HK-2 (cell line): ENCODE measurements around the gene LASP1NB.
"Not testable (repeated sequence)": the region's sequence is repeated elsewhere in the genome, so short reads cannot be mapped to it uniquely, and the experiment has no call there.

Source experiments
- DNase-seq: peaks from one replicate; pipeline ENCODE4 v3.0.0-alpha.2; 2018; ENCODE audit not compliant: unreplicated experiment

The LASP1NB gene

DNA sequence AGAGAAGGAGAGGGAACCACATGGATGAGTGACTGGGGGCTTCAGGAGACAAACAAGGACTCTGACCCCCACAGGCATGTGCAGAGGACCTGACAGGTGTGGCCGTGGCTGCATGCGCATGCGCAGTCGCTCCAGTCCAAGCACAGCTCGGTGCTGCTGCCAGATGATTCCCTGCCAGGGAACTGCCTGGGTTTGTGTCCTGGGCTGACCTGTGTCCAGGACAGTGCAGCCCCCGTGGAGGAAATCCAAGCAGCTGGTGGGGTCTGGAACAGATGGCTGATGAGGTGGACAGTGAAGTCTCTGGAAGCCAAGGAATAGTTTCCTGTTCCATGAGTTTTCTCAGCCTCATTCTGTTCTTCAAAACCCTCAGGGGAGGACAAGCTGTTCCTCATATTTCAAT, 28.2 kb upstream of the LASP1NB start:
- no peak for DNase-seq

DNA sequence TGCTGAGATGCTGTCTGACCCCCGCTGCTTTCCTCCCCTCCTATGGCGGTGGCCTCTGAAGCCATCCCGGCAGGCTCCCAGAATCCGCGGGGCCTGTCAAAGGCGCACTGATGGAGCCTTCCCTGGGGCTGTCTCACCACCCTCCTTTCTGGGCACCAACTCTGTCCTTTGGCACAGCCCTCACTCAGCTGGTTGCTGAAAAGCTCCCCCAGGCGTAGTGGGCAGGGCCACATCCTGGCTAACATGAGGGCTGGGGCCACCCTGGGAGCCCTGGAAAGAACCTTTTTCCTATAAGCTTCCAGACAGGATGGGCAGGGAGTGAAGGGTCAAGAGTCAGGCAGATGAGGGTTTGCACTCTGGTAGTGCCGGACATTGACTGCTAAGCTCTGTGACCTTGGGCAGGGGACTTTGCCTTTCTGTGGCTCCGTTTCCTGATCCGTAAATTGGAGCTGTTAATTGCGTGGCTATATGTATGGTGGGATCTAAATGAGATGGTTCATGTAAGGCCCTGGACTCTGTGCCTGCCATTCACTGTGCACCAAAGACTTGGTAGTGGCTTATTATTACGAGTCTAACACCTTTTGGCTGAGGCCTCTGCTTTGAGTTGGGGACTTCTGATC, 27.6 kb upstream of the LASP1NB start:
- DNase-seq, result no peak

DNA sequence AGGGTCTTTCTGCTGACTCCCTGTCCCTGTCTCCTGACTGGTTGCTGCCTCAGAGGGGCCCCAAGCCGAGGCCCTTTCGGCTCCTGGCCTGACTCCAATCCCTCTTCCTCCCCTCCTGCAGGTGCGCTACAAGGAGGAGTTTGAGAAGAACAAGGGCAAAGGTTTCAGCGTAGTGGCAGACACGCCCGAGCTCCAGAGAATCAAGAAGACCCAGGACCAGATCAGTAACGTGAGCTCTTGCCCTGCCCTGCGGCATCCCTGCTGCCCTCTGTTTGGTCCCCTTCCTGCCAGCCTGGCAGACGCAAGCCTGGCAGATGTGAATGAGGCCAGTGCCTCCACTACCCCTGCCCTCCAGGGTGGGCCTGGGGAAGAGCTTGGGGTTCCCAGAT, 27.1 kb upstream of the LASP1NB start:
- no peak for DNase-seq

DNA sequence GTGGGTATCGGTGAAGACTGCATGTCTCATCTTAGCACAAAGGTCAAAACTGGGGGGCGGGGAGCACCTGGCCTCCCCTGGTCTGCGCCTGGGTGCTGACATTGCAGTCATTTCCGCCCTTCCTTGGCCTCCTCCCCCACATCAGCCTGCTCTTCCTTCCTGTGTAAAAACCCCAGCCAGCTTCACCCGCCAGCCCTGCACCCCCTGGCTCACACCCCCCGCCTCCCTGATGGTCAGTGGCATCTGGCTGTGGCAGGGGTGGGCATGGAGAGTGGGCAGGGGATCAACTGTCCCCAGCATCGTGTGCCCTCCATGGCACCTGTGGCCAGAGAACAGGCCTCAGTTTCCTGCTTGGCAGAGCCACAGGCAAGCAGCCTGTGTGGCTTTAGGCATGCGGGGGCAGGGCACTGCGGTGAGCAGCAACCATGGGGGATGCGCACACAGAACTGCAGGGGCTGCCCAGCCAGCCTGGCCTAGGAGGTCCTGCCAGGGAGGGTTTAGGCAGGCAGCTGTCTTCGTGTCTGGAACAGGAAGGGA, 26.5 kb upstream of the LASP1NB start:
- DNase-seq, result peak; percentile 59

DNA sequence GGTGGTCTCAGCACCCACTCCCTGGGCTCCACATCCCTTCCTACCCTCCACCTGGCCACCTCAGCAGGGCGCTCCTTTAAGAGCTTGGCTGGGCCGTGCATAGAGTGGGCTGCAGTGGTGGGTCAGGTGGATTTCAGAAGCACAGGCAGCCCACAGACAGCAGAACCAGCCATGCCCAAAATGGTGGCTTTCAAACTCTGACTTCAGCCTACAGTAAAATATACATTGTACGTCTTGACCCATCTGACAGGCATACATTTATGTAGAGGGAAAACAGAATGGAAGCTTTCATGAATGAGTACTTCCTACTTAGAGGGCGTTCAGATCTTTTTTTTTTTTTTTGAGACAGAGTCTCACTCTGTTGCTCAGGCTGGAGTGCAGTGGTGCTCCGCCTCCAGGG, 26.0 kb upstream of the LASP1NB start:
- DNase-seq, result no peak

DNA sequence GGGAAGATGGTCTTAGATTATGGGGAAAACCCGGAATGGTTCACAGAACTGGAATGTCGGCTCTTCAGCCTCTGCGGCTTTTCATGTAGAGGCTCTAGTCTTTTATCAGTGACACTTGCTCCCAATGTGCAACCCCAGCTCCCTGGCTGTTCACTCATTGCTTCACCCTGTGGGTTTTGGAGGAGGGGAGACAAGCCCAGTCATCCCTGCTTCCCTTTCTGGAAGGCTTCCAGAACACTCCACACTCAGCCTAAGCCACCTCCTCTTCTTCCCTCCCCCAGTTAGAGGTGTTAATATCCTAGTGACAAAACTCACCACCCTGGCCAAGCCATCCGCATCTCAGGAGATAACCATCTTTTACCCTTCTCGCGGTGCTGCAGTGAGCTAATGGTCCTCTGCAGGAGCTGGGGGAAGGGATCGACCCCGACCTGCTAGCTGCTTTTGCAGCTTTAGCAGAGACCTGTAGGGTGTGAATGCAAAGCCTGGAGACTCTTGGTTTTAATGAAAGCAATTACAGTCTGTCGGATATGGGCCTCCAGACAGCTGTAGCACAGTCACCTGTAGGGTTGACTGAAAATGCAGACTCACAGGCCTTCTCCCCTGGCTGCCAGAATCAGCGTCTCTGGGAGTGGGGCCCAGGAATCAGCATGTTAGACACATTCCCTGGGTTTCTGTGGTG, 24.3 kb upstream of the LASP1NB start:
- peak; percentile 91 for DNase-seq

DNA sequence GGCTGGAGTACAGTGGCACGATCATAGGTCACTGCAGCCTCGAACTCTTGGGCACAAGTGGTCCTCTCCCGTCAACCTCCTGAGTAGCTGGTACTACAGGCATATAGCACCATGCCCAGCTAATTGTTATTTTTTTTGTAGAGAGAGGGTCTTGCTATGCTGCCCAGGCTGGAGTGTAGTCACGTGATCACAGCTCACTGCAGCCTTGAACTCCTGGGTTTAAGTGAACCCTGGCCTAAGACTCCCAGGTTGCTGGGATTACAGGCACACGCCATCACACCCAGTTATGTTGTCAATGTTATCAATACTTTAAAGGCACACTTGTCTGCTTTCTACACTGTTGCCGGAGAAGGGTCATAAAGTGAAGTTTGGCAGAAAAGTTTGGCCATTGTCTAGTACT, 22.0 kb upstream of the LASP1NB start:
- no peak for DNase-seq

DNA sequence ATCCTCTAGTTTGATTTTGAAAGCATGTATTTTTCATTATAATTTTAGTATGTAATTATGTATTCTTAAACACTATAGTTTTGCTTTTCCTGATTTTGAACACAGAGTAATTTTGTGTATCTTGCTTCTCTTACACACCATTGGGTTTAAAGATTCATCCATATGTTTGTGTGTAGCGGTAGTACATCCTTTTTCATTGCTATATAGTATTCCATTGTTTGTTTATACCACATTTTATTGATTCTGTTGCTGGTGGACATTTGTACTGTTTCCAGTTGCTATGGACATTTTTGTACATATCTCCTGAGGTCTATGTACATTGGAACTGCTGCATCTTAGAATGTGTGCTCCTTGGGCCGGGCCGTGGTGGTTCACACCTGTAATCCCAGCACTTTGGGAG, 20.5 kb upstream of the LASP1NB start:
- DNase-seq, result no peak

DNA sequence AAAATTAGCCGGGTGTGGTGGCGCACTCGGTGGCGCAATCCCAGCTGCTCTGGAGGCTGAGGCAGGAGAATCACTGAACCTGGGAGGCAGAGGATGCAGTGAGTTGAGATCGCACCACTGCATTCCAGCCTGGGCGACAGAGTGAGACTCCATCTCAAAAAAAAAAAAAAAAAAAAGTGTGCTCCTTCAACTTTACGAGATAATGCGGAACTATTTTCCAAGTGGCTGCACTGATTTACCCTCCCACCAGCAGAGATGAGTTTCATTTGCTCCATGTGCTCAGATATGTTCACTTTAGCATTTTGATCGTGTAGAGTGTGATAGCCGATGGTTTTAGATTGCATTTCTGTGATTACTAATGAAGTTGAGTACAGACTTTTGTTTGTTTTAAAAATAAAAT, 20.0 kb upstream of the LASP1NB start:
- DNase-seq, result no peak

DNA sequence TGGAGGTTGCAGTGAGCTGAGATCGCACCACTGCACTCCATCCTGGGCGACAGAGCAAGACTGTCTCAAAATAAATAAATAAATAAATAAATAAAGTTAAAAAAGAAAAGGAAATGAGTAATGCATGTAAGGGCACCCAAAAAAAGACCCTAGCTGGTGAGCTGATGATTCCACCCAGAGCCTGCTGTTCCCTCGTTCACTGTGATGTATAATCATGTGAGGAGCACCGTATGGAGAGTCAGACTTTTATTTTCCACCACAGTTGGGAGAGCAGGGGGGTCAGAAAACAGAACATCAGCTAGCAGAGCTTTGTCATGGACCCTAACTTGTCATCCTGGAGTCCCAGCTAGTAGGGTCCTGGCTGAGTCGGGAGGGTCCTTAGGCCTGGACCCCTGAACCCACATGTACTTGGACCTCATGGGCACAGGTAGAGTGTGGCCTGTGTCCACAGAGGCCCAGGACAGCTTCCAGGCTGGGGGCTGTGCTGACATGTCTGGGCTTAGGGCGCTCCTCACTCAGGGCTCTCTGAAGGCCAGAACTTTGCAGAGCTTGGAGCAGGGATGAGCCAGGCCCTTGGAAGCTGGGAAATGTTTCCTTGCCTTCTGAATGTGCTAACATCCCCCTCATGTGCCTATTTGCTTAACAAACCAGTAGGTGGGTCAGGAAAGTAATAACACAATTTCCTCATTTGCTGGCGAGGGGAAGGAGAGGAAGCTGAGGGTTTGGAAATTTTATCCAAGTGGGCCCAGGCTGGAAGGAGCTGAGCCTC, 18.8 kb upstream of the LASP1NB start:
- no peak for DNase-seq

DNA sequence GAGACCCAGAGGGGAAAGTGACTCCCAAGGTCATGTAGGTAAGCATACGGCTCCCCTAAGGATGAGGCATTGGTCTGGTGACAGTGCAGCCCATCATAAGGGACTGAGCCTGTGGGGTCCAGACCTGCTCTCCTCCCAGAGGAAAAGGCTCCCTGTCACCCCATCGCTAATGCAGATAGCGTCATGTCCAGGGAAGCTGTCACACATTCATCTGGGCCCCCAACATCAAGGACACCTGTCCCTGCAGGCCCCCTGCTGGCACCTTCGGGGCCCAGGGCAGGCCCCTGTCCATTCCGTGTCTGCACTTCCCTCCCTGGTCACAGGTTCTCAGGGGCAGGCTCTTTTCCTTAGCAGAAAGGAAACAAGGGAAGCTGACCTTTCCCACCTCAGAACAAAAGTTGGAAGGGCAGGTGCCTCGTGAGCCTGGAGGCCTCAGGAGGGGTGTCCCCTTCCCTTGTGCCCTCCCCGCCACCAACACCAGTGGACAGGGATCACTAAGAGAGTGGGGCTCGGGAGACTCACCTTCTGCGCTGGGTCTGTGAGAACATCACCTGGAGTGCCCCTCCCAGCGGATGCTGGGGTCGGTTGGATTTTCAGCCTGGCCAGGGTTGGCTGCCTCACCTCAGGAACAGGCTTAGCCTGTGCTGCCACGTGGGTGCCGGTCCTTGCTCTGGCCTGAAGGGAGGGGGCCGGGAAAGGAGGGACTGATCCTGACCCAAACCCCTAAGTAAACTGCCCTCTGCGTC, 17.3 kb upstream of the LASP1NB start:
- DNase-seq, result no peak

DNA sequence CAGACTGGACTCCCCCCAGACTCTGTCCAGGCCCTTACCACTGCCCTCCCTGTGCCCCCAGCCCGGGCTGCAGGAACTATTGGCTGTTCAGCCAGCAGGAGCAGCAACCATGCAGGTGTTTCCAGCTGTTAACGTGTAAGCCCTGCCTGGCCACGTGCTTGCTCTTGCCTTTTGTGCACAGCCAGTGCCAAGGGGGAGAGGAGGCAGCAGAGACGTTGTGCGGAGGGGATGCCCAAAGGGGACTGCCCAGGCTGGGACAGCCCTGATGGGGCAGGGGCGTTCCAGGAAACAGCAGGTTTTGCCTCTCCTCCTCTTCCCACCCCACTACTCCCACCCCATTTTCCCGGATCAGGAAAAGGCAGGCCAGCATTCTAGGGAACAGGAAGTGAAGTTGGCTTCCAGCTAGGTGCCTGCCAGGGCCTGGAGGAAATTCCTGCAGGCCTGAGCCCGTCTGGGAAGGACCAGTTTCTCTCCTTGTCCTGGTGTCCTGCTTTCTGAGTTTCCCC, 16.7 kb upstream of the LASP1NB start:
- no peak for DNase-seq

DNA sequence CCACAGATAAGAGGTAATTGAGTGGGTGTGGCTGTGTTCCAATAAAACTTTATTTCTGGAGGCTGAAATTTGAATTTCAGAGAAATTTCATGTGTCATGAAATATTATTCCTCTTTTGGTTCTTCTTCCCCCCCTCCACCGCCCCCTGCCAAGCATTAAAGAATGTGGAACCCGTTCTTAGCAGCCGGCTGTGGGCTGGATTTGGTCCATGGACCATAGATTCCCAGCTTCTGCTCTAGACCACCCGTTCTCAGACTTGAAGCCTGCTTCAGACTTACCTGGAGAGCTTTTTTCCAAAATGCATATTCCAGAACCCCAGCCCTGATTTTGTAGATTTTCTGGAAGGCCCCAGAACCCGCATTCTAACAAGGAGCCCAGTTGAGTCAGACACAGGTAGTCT, 15.1 kb upstream of the LASP1NB start:
- no peak for DNase-seq

DNA sequence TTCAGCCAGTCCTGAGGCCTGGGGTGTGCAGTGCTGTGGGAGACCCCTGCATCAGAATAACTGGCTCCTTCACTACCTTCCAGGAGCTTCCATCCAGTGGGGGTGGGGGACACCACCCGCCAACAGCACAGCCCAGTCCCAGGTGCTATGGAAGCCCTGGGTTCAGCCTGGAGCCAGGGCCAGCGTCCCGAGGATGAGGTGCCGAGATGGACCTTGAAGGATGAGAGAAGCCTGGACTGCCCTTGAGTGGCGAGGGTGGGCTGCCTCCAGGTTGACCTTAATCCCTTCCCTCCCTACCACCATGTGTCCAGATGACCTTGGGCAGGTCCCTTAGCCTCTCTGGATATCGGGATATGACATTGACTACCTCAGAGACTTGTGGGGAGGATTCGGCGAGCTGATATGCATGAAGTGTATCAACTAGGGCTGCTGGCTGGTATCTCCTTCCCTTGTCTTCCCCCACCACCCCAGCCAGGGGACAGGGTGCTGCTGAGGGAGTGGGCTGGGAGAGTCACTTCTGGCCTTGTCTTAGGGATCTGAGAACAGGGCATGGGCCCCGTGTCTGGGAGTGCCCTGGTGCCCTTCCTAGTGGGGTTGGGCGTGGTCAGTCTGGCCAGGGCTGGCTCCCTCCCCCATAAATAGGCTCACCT, 14.2 kb upstream of the LASP1NB start:
- no peak for DNase-seq

DNA sequence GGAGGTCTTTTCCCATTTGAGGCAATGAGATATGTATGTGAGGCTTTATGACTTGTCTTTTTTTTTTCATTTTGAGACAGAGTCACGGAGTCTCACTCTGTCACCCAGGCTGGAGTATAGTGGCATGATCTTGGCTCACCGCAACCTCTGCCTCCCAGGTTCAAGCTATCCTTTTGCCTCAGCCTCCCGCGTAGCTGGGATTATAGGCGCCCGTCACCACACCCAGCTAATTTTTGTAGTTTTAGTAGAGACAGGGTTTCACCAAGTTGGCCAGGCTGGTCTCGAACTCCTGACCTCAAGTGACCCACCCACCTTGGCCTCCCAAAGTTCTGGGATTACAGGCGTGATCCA, 13.7 kb upstream of the LASP1NB start:
- DNase-seq, result not testable (repeated sequence)

DNA sequence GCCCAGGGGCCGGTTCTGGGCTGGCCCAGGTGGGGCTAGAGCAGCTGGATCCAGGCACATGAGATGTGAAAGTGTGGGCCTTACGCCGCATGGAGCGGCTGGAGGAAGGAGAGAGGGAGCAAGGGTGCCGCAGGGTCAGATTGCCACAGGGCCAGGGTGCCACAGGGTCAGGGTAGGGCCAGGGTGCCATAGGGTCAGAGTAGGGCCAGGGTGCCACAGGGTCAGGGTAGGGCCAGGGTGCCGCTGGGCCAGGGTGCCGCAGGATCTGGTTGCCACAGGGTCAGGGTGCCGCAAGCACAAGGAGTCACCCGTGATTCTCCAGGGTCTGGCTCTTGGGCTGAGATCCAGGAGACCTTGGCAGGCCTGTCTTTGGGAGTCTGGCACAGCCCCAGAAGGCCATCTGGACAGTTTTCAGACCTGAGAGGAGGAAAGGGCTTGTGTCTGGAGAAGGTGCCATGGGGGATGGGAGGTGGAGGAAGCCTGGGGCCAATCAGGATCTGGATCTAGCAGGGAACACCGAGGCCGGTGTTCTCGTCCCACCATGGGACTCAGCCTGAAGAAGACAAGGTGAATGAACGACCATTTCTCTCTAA, 13.1 kb upstream of the LASP1NB start:
- DNase-seq, result no peak

DNA sequence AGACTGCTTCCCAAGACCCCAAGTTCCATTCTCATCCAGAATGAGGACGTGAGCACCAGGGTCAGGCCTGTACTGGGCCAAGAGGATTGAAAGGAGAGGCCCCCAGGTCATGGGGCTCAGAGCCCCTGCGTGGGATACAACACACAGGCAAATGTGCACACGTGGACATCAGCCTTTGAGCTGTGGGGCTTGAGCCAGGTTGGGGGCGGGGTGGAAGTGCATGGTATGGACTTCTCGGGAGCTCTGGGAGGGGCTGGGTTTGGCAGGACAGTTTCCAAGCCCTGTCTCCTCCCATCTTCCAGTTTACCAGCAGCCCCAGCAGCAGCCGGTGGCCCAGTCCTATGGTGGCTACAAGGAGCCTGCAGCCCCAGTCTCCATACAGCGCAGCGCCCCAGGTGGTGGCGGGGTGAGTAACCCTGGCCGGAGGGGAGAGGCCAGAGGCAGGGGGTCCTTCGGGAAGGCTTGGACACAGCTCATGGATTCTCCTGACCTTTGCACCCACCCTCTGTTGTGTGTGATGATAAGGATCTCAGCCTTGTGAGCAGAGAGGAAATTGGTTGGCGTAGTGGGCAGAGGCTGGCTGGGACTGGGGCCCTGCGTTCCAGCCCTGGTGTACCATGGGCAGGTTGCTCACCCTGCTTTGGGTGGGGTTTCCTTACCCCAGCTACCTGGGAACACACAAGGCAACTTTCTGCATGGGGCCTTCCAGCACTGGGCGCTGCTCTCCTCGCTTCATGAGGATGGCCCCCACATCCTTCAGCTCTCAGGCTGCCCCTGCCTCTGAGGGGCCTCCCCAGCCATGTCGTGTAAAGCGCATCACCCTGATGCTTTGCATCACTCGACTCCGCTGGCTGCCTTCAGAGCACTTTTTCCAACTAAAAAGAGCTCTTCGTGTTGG, 10.4 kb upstream of the LASP1NB start:
- no peak for DNase-seq

DNA sequence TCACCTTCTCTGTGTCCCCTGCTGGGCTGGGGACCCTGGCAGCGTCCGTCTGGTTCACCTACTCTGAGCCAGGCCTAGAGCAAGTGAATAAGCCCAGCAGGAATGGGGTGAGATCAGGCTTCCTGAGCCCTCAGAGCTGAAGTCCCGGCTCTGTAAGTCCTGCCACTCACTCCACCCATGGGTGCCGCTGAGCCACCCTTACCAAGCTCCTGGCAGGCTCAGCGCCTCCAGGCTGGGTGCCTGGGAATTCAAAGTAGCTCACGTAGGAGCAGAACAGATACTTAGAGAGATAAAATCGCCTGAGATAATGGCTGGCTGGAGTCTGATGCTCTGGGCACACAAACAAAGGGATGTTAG, 9.8 kb upstream of the LASP1NB start:
- DNase-seq, result no peak

DNA sequence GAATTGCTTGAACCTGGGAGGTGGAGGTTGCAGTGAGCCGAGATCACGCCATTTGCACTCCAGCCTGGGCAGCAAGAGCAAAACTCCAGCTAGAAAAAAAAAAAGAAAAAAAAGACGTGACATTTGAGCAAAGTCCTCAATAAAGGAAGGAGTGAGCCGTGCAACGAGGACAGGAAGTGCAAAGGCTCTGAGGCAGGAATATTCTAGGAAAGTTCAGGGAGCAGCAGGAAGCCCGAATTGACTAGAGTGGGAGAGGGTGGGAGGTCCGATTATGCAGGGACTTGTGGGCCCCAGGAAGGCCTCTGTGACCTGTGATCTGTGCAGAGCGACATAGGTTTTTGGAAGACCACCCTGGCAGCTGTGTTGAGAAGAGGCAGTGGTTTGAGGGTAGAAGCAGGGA, 8.6 kb upstream of the LASP1NB start:
- no peak for DNase-seq

DNA sequence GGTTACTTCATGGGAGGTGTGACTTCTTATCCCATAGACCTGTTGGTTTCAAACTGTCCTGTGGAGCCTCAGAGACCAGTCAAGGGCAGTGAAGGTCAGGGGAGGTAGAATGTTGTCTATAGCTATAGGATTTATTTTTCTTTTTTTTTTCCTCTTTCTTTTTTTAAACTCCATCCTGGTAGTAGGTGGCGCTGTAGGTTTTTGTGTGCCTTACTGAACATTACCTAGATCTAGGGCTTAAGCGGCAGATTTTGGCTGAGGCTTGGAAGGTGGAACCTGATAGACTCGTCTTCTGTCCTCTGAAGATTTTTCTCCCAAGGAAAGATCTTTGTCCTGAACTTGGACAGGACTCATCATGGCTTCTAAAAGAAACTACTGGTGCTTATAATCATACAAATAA, 8.2 kb upstream of the LASP1NB start:
- DNase-seq, result no peak
